Vagina (tissue), 2 donors: ENCODE results near the gene DAB2IP. TPM values are rescaled to one million over a fixed set of nuclear protein-coding genes. Genes with fewer than 3 reads are reported as not detected.
"Not testable (repeated sequence)": the region's sequence is repeated elsewhere in the genome, so short reads cannot be mapped to it uniquely, and the experiment has no call there.

Experiments
- DNase-seq, 2 donors: peaks; one replicate each; pipeline ENCODE4 v3.0.0-alpha.2; 2017; ENCODE audit errors: extremely low spot score in 2 of 2
- H3K27ac ChIP-seq: fragments of 200-600 bp; sonication (generic); one replicate; pipeline ENCODE4 v1.5.1; 2019
- H3K27me3 ChIP-seq: fragments of 200-600 bp; sonication (generic); one replicate; pipeline ENCODE4 v1.5.1; 2019
- H3K36me3 ChIP-seq, 2 donors: fragments of 200-600 bp; sonication (generic); one replicate each; pipeline ENCODE4 v1.5.1; 2017 to 2019
- H3K4me1 ChIP-seq: fragments of 200-600 bp; sonication (generic); one replicate; pipeline ENCODE4 v1.5.1; 2019
- H3K4me3 ChIP-seq, 2 donors: fragments of 200-600 bp; sonication (generic); 1 replicate in 1 of 2; 2 replicates in 1 of 2; pipeline ENCODE4 v1.5.1; 2016 to 2019
- H3K9me3 ChIP-seq: fragments of 200-600 bp; sonication (generic); one replicate; pipeline ENCODE4 v1.5.1; 2019
- POLR2A ChIP-seq, 2 donors: fragments of 450-650 bp; IDR thresholded peaks; one replicate each; pipeline ENCODE4 v1.6.1; 2017; ENCODE audit warnings: antibody characterized with exemption in 2 of 2, mild to moderate bottlenecking in 2 of 2, moderate library complexity in 2 of 2
- POLR2AphosphoS5 ChIP-seq, 2 donors: sonication (generic); formaldehyde crosslinking; IDR thresholded peaks; one replicate each; pipeline ENCODE4 v1.9.0; 2017; ENCODE audit warnings: antibody characterized with exemption in 2 of 2, mild to moderate bottlenecking in 2 of 2, low read depth in 1 of 2; ENCODE audit not compliant: insufficient read depth in 1 of 2
- intact Hi-C: fragments of 100-400 bp; cut with DNase I; formaldehyde crosslinking; loops from one replicate; pipeline ENCODE4 v1.15.1; 2023
- total RNA-seq: library from RNA; depleted of rRNA; stranded (reverse); fragments of >200 nt; gene quantifications from one replicate; pipeline ENCODE4 v1.2.3, GENCODE V29; 2016
- TF ChIP-seq, protein P1 (sequence below), 3 experiments: fragments of 450-650 bp in 2 of 3; fragments of 200-600 bp in 1 of 3; sonication (generic) in 1 of 3; IDR thresholded peaks; one replicate each; pipeline ENCODE4 v1.5.1; 2017 to 2019; ENCODE audit warnings: antibody characterized with exemption in 3 of 3, mild to moderate bottlenecking in 2 of 3, moderate library complexity in 2 of 3

DAB2IP gene
- total RNA-seq, 1 donor from 2014 or later = 38.8 TPM

DNA sequence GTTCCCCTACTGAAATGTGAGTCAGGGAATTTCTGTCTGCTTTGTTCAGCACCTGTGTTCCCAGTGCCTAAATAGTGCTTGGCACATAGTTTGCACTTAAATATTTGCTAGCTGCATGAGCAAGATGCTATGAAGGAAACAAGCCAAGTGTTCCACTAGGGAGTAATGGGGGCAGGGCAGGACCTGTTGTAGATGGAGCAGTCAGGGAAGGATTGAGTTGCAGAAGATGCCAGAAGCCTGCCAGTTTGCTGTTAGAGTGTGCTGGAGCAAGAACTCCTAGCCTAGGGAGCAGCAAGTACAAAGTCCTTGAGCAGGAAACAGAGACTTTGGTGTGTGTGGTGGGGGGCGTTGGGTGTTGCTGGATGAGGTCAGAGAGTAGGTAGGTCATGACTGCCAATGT, 87.5 kb downstream of the DAB2IP start:
- peaks cover 89% of the 10 kb centered on the region for H3K4me1 ChIP-seq
- peak overlapping the region; percentile 85 for H3K27ac ChIP-seq
- H3K36me3 ChIP-seq = no peaks in the 10 kb centered on the region
- H3K9me3 ChIP-seq = no peaks in the 10 kb centered on the region
- no peak for DNase-seq
- H3K27me3 ChIP-seq = no peaks in the 10 kb centered on the region
- intact Hi-C loops = no loop called here
- H3K4me3 ChIP-seq = no peak overlapping the region
- TF ChIP-seq, protein P1, sequence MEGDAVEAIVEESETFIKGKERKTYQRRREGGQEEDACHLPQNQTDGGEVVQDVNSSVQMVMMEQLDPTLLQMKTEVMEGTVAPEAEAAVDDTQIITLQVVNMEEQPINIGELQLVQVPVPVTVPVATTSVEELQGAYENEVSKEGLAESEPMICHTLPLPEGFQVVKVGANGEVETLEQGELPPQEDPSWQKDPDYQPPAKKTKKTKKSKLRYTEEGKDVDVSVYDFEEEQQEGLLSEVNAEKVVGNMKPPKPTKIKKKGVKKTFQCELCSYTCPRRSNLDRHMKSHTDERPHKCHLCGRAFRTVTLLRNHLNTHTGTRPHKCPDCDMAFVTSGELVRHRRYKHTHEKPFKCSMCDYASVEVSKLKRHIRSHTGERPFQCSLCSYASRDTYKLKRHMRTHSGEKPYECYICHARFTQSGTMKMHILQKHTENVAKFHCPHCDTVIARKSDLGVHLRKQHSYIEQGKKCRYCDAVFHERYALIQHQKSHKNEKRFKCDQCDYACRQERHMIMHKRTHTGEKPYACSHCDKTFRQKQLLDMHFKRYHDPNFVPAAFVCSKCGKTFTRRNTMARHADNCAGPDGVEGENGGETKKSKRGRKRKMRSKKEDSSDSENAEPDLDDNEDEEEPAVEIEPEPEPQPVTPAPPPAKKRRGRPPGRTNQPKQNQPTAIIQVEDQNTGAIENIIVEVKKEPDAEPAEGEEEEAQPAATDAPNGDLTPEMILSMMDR (IDR thresholded peaks at IDR 0.05) = no peak
- TF ChIP-seq POLR2AphosphoS5 (IDR thresholded peaks at IDR 0.05; ENCODE audit: insufficient read depth in 1 of 2, low read depth in 1 of 2) (no peak), POLR2A (IDR thresholded peaks at IDR 0.05) (no peak)

DNA sequence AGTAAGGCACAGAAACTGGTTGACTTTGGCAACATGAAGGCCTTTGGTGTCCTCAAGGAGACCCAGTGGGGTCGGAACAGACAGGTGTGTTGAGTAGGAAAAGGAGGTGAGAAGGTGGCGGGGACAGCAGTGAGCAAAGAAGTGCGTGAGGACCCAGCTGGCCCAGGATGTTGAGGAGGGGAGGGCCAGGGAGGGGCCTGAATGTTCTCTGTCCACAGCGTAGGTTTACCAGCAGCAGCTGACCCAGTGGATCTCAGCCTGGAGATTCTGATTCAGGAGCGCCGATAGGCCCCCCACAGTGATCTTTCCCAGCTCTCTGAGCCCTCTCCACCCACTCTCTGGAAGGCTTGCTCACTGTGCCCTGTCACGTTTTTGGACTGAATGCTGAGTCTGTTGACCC, 88.5 kb downstream of the DAB2IP start:
- DNase-seq = no peak
- H3K4me3 ChIP-seq = no peak overlapping the region
- H3K27me3 ChIP-seq = no peaks in the 10 kb centered on the region
- H3K4me1 ChIP-seq = peaks cover 91% of the 10 kb centered on the region
- intact Hi-C loops = no loop called here
- no peaks in the 10 kb centered on the region for H3K9me3 ChIP-seq
- TF ChIP-seq POLR2AphosphoS5 (IDR thresholded peaks at IDR 0.05; ENCODE audit: insufficient read depth in 1 of 2, low read depth in 1 of 2) (no peak), POLR2A (IDR thresholded peaks at IDR 0.05) (no peak)
- TF ChIP-seq, protein P1 (IDR thresholded peaks at IDR 0.05) = no peak
- peak overlapping the region; percentile 85 for H3K27ac ChIP-seq
- H3K36me3 ChIP-seq = no peaks in the 10 kb centered on the region

DNA sequence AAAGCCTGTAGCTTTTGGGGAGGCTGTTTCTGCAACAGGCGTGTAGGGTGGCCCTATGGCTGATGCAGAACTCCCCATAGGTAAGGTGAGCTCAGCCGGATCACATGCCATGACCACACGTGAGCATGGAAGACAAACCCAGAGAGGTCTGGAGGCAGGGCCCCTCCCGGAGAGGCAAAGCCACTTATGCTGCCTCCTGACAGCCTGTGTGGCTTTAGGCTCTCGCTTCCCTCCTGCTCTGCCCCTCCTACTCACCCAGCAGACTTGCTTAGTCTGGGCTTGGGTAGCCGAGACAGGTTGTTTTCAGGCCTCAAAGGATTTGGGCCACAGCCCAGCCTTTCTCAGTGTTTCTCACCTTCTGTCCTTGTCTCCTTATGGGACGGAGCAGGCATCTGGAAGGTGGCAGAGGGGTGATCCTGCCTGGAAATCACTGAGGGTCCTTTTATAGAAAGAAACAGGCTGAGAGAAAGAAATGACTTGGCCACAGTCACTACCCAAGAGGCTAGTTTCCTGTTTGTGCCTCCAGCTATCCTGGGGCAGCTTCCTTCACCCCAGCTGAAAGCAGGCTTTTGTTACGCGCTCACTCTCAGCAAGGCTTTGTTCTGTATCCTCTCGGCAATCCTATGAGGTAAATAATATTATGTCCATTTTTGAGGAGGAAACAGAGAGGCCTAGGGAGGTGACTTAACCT, 89.9 kb downstream of the DAB2IP start:
- intact Hi-C loops = no loop called here
- Histone ChIP-seq H3K27ac (peak overlapping the region; percentile 88), H3K36me3 (no peaks in the 10 kb centered on the region), H3K4me3 (no peak overlapping the region), H3K4me1 (peaks cover 91% of the 10 kb centered on the region), H3K27me3 (no peaks in the 10 kb centered on the region), H3K9me3 (no peaks in the 10 kb centered on the region)
- DNase-seq = no peak
- TF ChIP-seq POLR2A (IDR thresholded peaks at IDR 0.05) = no peak
- TF ChIP-seq, protein P1 (IDR thresholded peaks at IDR 0.05) = no peak
- TF ChIP-seq POLR2AphosphoS5 (IDR thresholded peaks at IDR 0.05; ENCODE audit: insufficient read depth in 1 of 2, low read depth in 1 of 2) = no peak

DNA sequence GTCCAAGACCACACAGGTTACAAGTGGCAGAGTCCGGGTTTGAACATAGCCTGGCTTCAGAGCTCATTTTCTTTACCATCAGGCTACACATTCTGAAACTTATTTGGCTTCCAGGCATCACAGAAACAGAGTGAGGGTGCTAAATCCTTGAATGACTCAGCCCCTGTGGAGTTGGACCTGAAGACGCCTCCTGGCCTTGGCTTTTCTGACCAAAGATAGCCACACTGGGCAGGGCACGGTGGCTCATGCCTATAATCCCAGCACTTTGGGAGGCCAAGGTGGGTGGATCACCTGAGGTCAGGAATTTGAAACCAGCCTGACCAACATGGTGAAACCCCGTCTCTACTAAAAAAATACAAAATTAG, 90.5 kb downstream of the DAB2IP start:
- H3K27me3 ChIP-seq, H3K36me3 ChIP-seq, intact Hi-C loops, H3K9me3 ChIP-seq, H3K4me3 ChIP-seq, DNase-seq: not testable (repeated sequence)
- peaks cover 91% of the 10 kb centered on the region for H3K4me1 ChIP-seq
- peak overlapping the region; percentile 88 for H3K27ac ChIP-seq

DNA sequence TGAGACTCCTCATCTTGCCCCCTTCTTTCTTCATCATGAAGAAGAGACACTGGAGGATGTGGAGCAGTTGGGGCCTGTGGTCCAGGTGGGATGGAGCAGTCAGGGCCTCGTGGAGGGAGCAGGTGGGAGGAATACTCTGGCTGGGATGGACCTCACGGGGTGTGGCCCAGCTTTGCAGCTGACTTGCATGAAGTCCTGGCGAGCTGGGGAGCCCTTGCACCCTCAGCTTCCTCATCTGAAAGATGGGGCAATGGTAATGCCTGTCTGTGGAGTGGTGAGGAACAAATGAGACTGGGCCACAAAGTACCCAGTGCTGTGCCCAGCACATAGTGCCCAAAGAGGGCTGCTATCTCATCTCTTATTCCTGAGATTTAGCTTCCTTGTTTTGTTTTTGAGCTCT, 91.5 kb downstream of the DAB2IP start:
- Histone ChIP-seq H3K9me3 (no peaks in the 10 kb centered on the region), H3K27ac (peak overlapping the region; percentile 88), H3K36me3 (no peaks in the 10 kb centered on the region), H3K4me1 (peaks cover 83% of the 10 kb centered on the region), H3K27me3 (no peaks in the 10 kb centered on the region), H3K4me3 (peak overlapping the region; percentile 42 to 52)
- intact Hi-C loops = no loop called here
- no peak for DNase-seq
- TF ChIP-seq POLR2A (IDR thresholded peaks at IDR 0.05) (no peak), POLR2AphosphoS5 (IDR thresholded peaks at IDR 0.05; ENCODE audit: insufficient read depth in 1 of 2, low read depth in 1 of 2) (no peak)
- TF ChIP-seq, protein P1 (IDR thresholded peaks at IDR 0.05) = no peak
